ENCODE data around the gene HSPBAP1.

Gene HSPBAP1

GRCh38 chr3:122786066-122786465, 7.6 kb downstream of the HSPBAP1 start:
- no peak overlapping the region for H3K4me3 ChIP-seq (ENCODE audit: insufficient read depth, low read depth, low read length, poor library complexity, severe bottlenecking)
- H3K4me1 ChIP-seq (ENCODE audit: control insufficient read depth, insufficient read depth, low read length, poor library complexity, severe bottlenecking) = no peaks in the 10 kb centered on the region
- H3K27ac ChIP-seq (ENCODE audit: insufficient read depth, low read length, poor library complexity, severe bottlenecking) = no peak overlapping the region
- H3K27me3 ChIP-seq (replicated peaks; ENCODE audit: control insufficient read depth, insufficient read depth, low read length, poor library complexity, severe bottlenecking) = no peaks in the 10 kb centered on the region
- H3K36me3 ChIP-seq (ENCODE audit: control insufficient read depth, insufficient read depth, low read length) = no peaks in the 10 kb centered on the region
- no peaks in the 10 kb centered on the region for H3K9me3 ChIP-seq (ENCODE audit: control insufficient read depth, low read length)
- DNase-seq = no peak

GRCh38 chr3:122785231-122785630, 8.4 kb downstream of the HSPBAP1 start:
- Histone ChIP-seq H3K36me3 (ENCODE audit: control insufficient read depth, insufficient read depth, low read length) (no peaks in the 10 kb centered on the region), H3K27ac (ENCODE audit: insufficient read depth, low read length, poor library complexity, severe bottlenecking) (no peak overlapping the region), H3K4me3 (ENCODE audit: insufficient read depth, low read depth, low read length, poor library complexity, severe bottlenecking) (no peak overlapping the region), H3K4me1 (ENCODE audit: control insufficient read depth, insufficient read depth, low read length, poor library complexity, severe bottlenecking) (no peaks in the 10 kb centered on the region), H3K27me3 (replicated peaks; ENCODE audit: control insufficient read depth, insufficient read depth, low read length, poor library complexity, severe bottlenecking) (no peaks in the 10 kb centered on the region), H3K9me3 (ENCODE audit: control insufficient read depth, low read length) (no peaks in the 10 kb centered on the region)
- DNase-seq = no peak

- Histone ChIP-seq H3K9me3 (ENCODE audit: control insufficient read depth, low read length) (no peaks in the 10 kb centered on the region), H3K27me3 (replicated peaks; ENCODE audit: control insufficient read depth, insufficient read depth, low read length, poor library complexity, severe bottlenecking) (no peaks in the 10 kb centered on the region), H3K27ac (ENCODE audit: insufficient read depth, low read length, poor library complexity, severe bottlenecking) (no peak overlapping the region), H3K4me3 (ENCODE audit: insufficient read depth, low read depth, low read length, poor library complexity, severe bottlenecking) (no peak overlapping the region), H3K4me1 (ENCODE audit: control insufficient read depth, insufficient read depth, low read length, poor library complexity, severe bottlenecking) (no peaks in the 10 kb centered on the region), H3K36me3 (ENCODE audit: control insufficient read depth, insufficient read depth, low read length) (no peaks in the 10 kb centered on the region)
- no peak for DNase-seq
Measured at GRCh38 chr3:122784436-122784835, 9.2 kb downstream of the HSPBAP1 start.

- Histone ChIP-seq H3K27me3 (replicated peaks; ENCODE audit: control insufficient read depth, insufficient read depth, low read length, poor library complexity, severe bottlenecking) (no peaks in the 10 kb centered on the region), H3K4me1 (ENCODE audit: control insufficient read depth, insufficient read depth, low read length, poor library complexity, severe bottlenecking) (no peaks in the 10 kb centered on the region), H3K27ac (ENCODE audit: insufficient read depth, low read length, poor library complexity, severe bottlenecking) (no peak overlapping the region), H3K4me3 (ENCODE audit: insufficient read depth, low read depth, low read length, poor library complexity, severe bottlenecking) (no peak overlapping the region), H3K36me3 (ENCODE audit: control insufficient read depth, insufficient read depth, low read length) (no peaks in the 10 kb centered on the region), H3K9me3 (ENCODE audit: control insufficient read depth, low read length) (no peaks in the 10 kb centered on the region)
- no peak for DNase-seq
Measured at GRCh38 chr3:122782804-122783203, 10.8 kb downstream of the HSPBAP1 start.

- DNase-seq = no peak
- no peak overlapping the region for H3K4me3 ChIP-seq (ENCODE audit: insufficient read depth, low read depth, low read length, poor library complexity, severe bottlenecking)
Measured at GRCh38 chr3:122777563-122777962, 16.1 kb downstream of the HSPBAP1 start.

GRCh38 chr3:122776675-122777468, 16.8 kb downstream of the HSPBAP1 start:
- Histone ChIP-seq H3K4me3 (ENCODE audit: insufficient read depth, low read depth, low read length, poor library complexity, severe bottlenecking) (no peak overlapping the region), H3K27ac (ENCODE audit: insufficient read depth, low read length, poor library complexity, severe bottlenecking) (no peak overlapping the region)
- DNase-seq = no peak

More at GRCh38 chr3:122777563-122777962, 16.1 kb downstream of the HSPBAP1 start:
- Histone ChIP-seq H3K27ac (ENCODE audit: insufficient read depth, low read length, poor library complexity, severe bottlenecking) (no peak overlapping the region), H3K27me3 (replicated peaks; ENCODE audit: control insufficient read depth, insufficient read depth, low read length, poor library complexity, severe bottlenecking) (no peaks in the 10 kb centered on the region), H3K4me1 (ENCODE audit: control insufficient read depth, insufficient read depth, low read length, poor library complexity, severe bottlenecking) (no peaks in the 10 kb centered on the region), H3K9me3 (ENCODE audit: control insufficient read depth, low read length) (no peaks in the 10 kb centered on the region), H3K36me3 (ENCODE audit: control insufficient read depth, insufficient read depth, low read length) (no peaks in the 10 kb centered on the region)

GRCh38 chr3:122774564-122774963, 19.1 kb downstream of the HSPBAP1 start:
- H3K4me1 ChIP-seq (ENCODE audit: control insufficient read depth, insufficient read depth, low read length, poor library complexity, severe bottlenecking) = no peaks in the 10 kb centered on the region
- H3K27ac ChIP-seq (ENCODE audit: insufficient read depth, low read length, poor library complexity, severe bottlenecking) = no peak overlapping the region
- no peaks in the 10 kb centered on the region for H3K27me3 ChIP-seq (replicated peaks; ENCODE audit: control insufficient read depth, insufficient read depth, low read length, poor library complexity, severe bottlenecking)
- no peaks in the 10 kb centered on the region for H3K36me3 ChIP-seq (ENCODE audit: control insufficient read depth, insufficient read depth, low read length)
- H3K9me3 ChIP-seq (ENCODE audit: control insufficient read depth, low read length) = no peaks in the 10 kb centered on the region
- no peak overlapping the region for H3K4me3 ChIP-seq (ENCODE audit: insufficient read depth, low read depth, low read length, poor library complexity, severe bottlenecking)
- no peak for DNase-seq

More at GRCh38 chr3:122776675-122777468, 16.8 kb downstream of the HSPBAP1 start:
- no peaks in the 10 kb centered on the region for H3K9me3 ChIP-seq (ENCODE audit: control insufficient read depth, low read length)
- no peaks in the 10 kb centered on the region for H3K36me3 ChIP-seq (ENCODE audit: control insufficient read depth, insufficient read depth, low read length)
- no peaks in the 10 kb centered on the region for H3K4me1 ChIP-seq (ENCODE audit: control insufficient read depth, insufficient read depth, low read length, poor library complexity, severe bottlenecking)
- no peaks in the 10 kb centered on the region for H3K27me3 ChIP-seq (replicated peaks; ENCODE audit: control insufficient read depth, insufficient read depth, low read length, poor library complexity, severe bottlenecking)

GRCh38 chr3:122773944-122774509, 19.6 kb downstream of the HSPBAP1 start:
- no peaks in the 10 kb centered on the region for H3K36me3 ChIP-seq (ENCODE audit: control insufficient read depth, insufficient read depth, low read length)
- H3K9me3 ChIP-seq (ENCODE audit: control insufficient read depth, low read length) = no peaks in the 10 kb centered on the region
- no peak overlapping the region for H3K4me3 ChIP-seq (ENCODE audit: insufficient read depth, low read depth, low read length, poor library complexity, severe bottlenecking)
- no peak for DNase-seq
- no peaks in the 10 kb centered on the region for H3K4me1 ChIP-seq (ENCODE audit: control insufficient read depth, insufficient read depth, low read length, poor library complexity, severe bottlenecking)
- H3K27ac ChIP-seq (ENCODE audit: insufficient read depth, low read length, poor library complexity, severe bottlenecking) = no peak overlapping the region
- no peaks in the 10 kb centered on the region for H3K27me3 ChIP-seq (replicated peaks; ENCODE audit: control insufficient read depth, insufficient read depth, low read length, poor library complexity, severe bottlenecking)

- Histone ChIP-seq H3K36me3 (ENCODE audit: control insufficient read depth, insufficient read depth, low read length) (no peaks in the 10 kb centered on the region), H3K4me1 (ENCODE audit: control insufficient read depth, insufficient read depth, low read length, poor library complexity, severe bottlenecking) (no peaks in the 10 kb centered on the region), H3K27ac (ENCODE audit: insufficient read depth, low read length, poor library complexity, severe bottlenecking) (no peak overlapping the region), H3K9me3 (ENCODE audit: control insufficient read depth, low read length) (no peaks in the 10 kb centered on the region), H3K27me3 (replicated peaks; ENCODE audit: control insufficient read depth, insufficient read depth, low read length, poor library complexity, severe bottlenecking) (no peaks in the 10 kb centered on the region), H3K4me3 (ENCODE audit: insufficient read depth, low read depth, low read length, poor library complexity, severe bottlenecking) (no peak overlapping the region)
- DNase-seq = no peak
Measured at GRCh38 chr3:122772827-122773226, 20.8 kb downstream of the HSPBAP1 start.

- H3K4me1 ChIP-seq (ENCODE audit: control insufficient read depth, insufficient read depth, low read length, poor library complexity, severe bottlenecking) = no peaks in the 10 kb centered on the region
- no peaks in the 10 kb centered on the region for H3K27me3 ChIP-seq (replicated peaks; ENCODE audit: control insufficient read depth, insufficient read depth, low read length, poor library complexity, severe bottlenecking)
- no peaks in the 10 kb centered on the region for H3K36me3 ChIP-seq (ENCODE audit: control insufficient read depth, insufficient read depth, low read length)
- DNase-seq = no peak
- H3K9me3 ChIP-seq (ENCODE audit: control insufficient read depth, low read length) = no peaks in the 10 kb centered on the region
- no peak overlapping the region for H3K4me3 ChIP-seq (ENCODE audit: insufficient read depth, low read depth, low read length, poor library complexity, severe bottlenecking)
- H3K27ac ChIP-seq (ENCODE audit: insufficient read depth, low read length, poor library complexity, severe bottlenecking) = no peak overlapping the region
Measured at GRCh38 chr3:122770521-122771202, 23.0 kb downstream of the HSPBAP1 start.
